HCT116 (cell line): Measurements from ENCODE around the gene TSC22D1. TPM values are rescaled to one million over a fixed set of nuclear protein-coding genes. Genes with fewer than 3 reads are reported as not detected.

Experiments
- ATAC-seq: fragments of 200-7000 bp; cut with Tn5 transposase; 2 replicates; pipeline ENCODE4 v1.9.1; 2020; ENCODE audit warnings: mild to moderate bottlenecking, moderate library complexity
- BruUV-seq: library from RNA; stranded (reverse); fragments of 400-500 nt; replicated peaks from 2 replicates; lab custom pipeline; 2021; lab: Mats Ljungman, UMichigan
- CTCF ChIA-PET: fragments of 300-600 bp; sonication (Branson Sonifier 250); formaldehyde crosslinking; loops from one replicate; lab custom pipeline; 2021; ENCODE audit warnings: antibody characterized with exemption; lab: Charles Lee
- POLR2A ChIA-PET: fragments of 300-600, 350-600 bp; sonication (Branson Sonifier 250); formaldehyde crosslinking; loops from one replicate; lab custom pipeline; 2021; ENCODE audit warnings: antibody characterized with exemption; lab: Charles Lee
- RAD21 ChIA-PET, 2 experiments: fragments of 300-600 bp; sonication (Branson Sonifier 250); formaldehyde crosslinking; loops; one replicate each; lab custom pipeline; 2023; ENCODE audit warnings: low total read pairs in 2 of 2; ENCODE audit not compliant: uncharacterized antibody in 2 of 2, unreplicated experiment in 2 of 2, low non-redundant PET in 1 of 2; lab: Charles Lee
- DNase-seq: peaks from one replicate; pipeline ENCODE4 v3.0.0-alpha.2; 2010; ENCODE audit warnings: low read depth, low spot score
- H2AFZ ChIP-seq: fragments of 200-600 bp; shearing (Covaris generic), sonication (generic); 2 replicates; pipeline ENCODE4 v1.6.1; 2017; ENCODE audit warnings: low read depth, mixed run types, mixed read lengths, antibody characterized with exemption, low read length; ENCODE audit not compliant: poor library complexity, severe bottlenecking
- H3K27ac ChIP-seq: 2 replicates; pipeline ENCODE4 v1.5.1; 2012; ENCODE audit warnings: low read depth, low read length
- H3K27me3 ChIP-seq: fragments of 200-600 bp; sonication (generic); 2 replicates; pipeline ENCODE4 v1.6.1; 2016; ENCODE audit warnings: mixed run types, low read length, mixed read lengths; ENCODE audit not compliant: insufficient read depth
- H3K36me3 ChIP-seq, 2 experiments: fragments of 200-500 bp in 1 of 2; fragments of 200-600 bp in 1 of 2; sonication (Bioruptor generic) in 1 of 2; sonication (generic) in 1 of 2; 2 replicates each; pipeline versions ENCODE4 v1.5.1 to v1.6.1; 2014 to 2016; ENCODE audit warnings: low read length in 2 of 2, inconsistent platforms in 1 of 2, mixed read lengths in 1 of 2, mixed run types in 1 of 2; ENCODE audit not compliant: insufficient read depth in 2 of 2, control insufficient read depth in 1 of 2
- H3K4me1 ChIP-seq, 2 experiments: fragments of 200-600 bp in 1 of 2; sonication (generic) in 1 of 2; 2 replicates each; pipeline versions ENCODE4 v1.5.1 to v1.6.1; 2012 to 2017; ENCODE audit warnings: low read length in 2 of 2, inconsistent platforms in 1 of 2, mild to moderate bottlenecking in 1 of 2, mixed read lengths in 1 of 2, mixed run types in 1 of 2, moderate library complexity in 1 of 2; ENCODE audit not compliant: insufficient read depth in 2 of 2, control insufficient read depth in 1 of 2
- H3K4me2 ChIP-seq: fragments of 200-600 bp; sonication (generic); 2 replicates; pipeline ENCODE4 v1.6.1; 2017; ENCODE audit warnings: mixed run types, low read length, mixed read lengths
- H3K4me3 ChIP-seq, 2 experiments: fragments of 200-600 bp in 1 of 2; sonication (generic) in 1 of 2; replicated peaks in 1 of 2; 2 replicates each; pipeline ENCODE4 v1.5.1; 2011 to 2016; ENCODE audit warnings: low read length in 2 of 2, control low read depth in 1 of 2, low read depth in 1 of 2, mild to moderate bottlenecking in 1 of 2, mixed read lengths in 1 of 2, mixed run types in 1 of 2
- H3K79me2 ChIP-seq: fragments of 200-600 bp; sonication (generic); 2 replicates; pipeline ENCODE4 v1.6.1; 2017; ENCODE audit warnings: mild to moderate bottlenecking, mixed run types, low read length, moderate library complexity, mixed read lengths; ENCODE audit not compliant: insufficient read depth
- H3K9ac ChIP-seq: fragments of 200-600 bp; sonication (generic); 2 replicates; pipeline ENCODE4 v1.6.1; 2016; ENCODE audit warnings: low read length, mixed read lengths
- H3K9me2 ChIP-seq: fragments of 200-600 bp; sonication (generic), shearing (Covaris generic); 2 replicates; pipeline ENCODE4 v1.6.1; 2017; ENCODE audit warnings: mixed run types, mild to moderate bottlenecking, moderate library complexity; ENCODE audit not compliant: insufficient read depth
- H3K9me3 ChIP-seq, 2 experiments: fragments of 200-500 bp in 1 of 2; fragments of 200-600 bp in 1 of 2; sonication (Bioruptor generic) in 1 of 2; sonication (generic) in 1 of 2; 2 replicates each; pipeline ENCODE4 v1.6.1; 2014 to 2017; ENCODE audit warnings: low read length in 2 of 2, mixed read lengths in 2 of 2, inconsistent platforms in 1 of 2, low read depth in 1 of 2, mild to moderate bottlenecking in 1 of 2, mixed run types in 1 of 2, moderate library complexity in 1 of 2; ENCODE audit not compliant: control insufficient read depth in 1 of 2, insufficient read depth in 1 of 2
- H4K20me1 ChIP-seq: fragments of 200-600 bp; sonication (generic), shearing (Covaris generic); 2 replicates; pipeline ENCODE4 v1.6.1; 2017; ENCODE audit warnings: mixed run types, mild to moderate bottlenecking, moderate library complexity; ENCODE audit not compliant: insufficient read depth
- EZH2 ChIP-seq: fragments of 200-600 bp; sonication (generic); IDR thresholded peaks from 2 replicates; pipeline ENCODE4 v1.6.1; 2017; ENCODE audit warnings: antibody characterized with exemption, mixed run types
- POLR2A ChIP-seq: IDR thresholded peaks from 2 replicates; pipeline ENCODE4 v1.7.0; 2011; ENCODE audit warnings: borderline replicate concordance; ENCODE audit not compliant: insufficient read depth, insufficient read length; ENCODE audit errors: extremely low read depth
- RAD21 ChIP-seq: IDR thresholded peaks from 2 replicates; pipeline ENCODE4 v1.6.1; 2012; ENCODE audit warnings: low read depth, mild to moderate bottlenecking
- SIN3A ChIP-seq: IDR thresholded peaks from 2 replicates; pipeline ENCODE4 v1.6.1; 2012; ENCODE audit warnings: low read depth
- SRF ChIP-seq: IDR thresholded peaks from 2 replicates; pipeline ENCODE4 v1.6.1; 2012; ENCODE audit warnings: low read depth
- TCF7L2 ChIP-seq: IDR thresholded peaks from 2 replicates; pipeline ENCODE4 v1.7.0; 2011; ENCODE audit warnings: borderline replicate concordance, inconsistent platforms; ENCODE audit not compliant: insufficient read depth, insufficient read length; ENCODE audit errors: extremely low read depth
- YY1 ChIP-seq: IDR thresholded peaks from 2 replicates; pipeline ENCODE4 v1.6.1; 2011; ENCODE audit warnings: low read length, low read depth, moderate library complexity, mild to moderate bottlenecking; ENCODE audit not compliant: insufficient replicate concordance; ENCODE audit errors: extremely low read depth
- ZBTB33 ChIP-seq: IDR thresholded peaks from 2 replicates; pipeline ENCODE4 v1.6.1; 2011; ENCODE audit warnings: mild to moderate bottlenecking, low read length, moderate library complexity; ENCODE audit not compliant: insufficient replicate concordance; ENCODE audit errors: extremely low read depth
- ZFX ChIP-seq: fragments of 450-650 bp; IDR thresholded peaks from 2 replicates; pipeline ENCODE4 v1.6.1; 2017
- ZNF274 ChIP-seq: fragments of 200-500 bp; sonication (Bioruptor generic); IDR thresholded peaks from 2 replicates; pipeline ENCODE4 v1.6.1; 2014; ENCODE audit warnings: mild to moderate bottlenecking, low read depth, low read length, inconsistent platforms
- intact Hi-C: fragments of 100-400 bp; cut with micrococcal nuclease; formaldehyde crosslinking; loops from 2 replicates; pipeline ENCODE4 v1.10.0; 2022
- total RNA-seq: library from RNA; stranded (reverse); gene quantifications from one replicate; pipeline ENCODE4 v1.2.1, GENCODE V29; 2021; ENCODE audit not compliant: unreplicated experiment
- TF ChIP-seq, protein P1 (sequence below): IDR thresholded peaks from 2 replicates; pipeline ENCODE4 v1.6.1; 2012; ENCODE audit warnings: low read depth
- TF ChIP-seq, protein P2 (sequence below), 3 experiments: fragments of 200-600 bp in 1 of 3; sonication (generic) in 1 of 3; IDR thresholded peaks in 2 of 3; conservative IDR thresholded peaks in 1 of 3; 2 replicates each; pipeline ENCODE4 v1.5.1; 2012 to 2017; ENCODE audit warnings: low read depth in 2 of 3, low read length in 2 of 3, antibody characterized with exemption in 1 of 3, borderline replicate concordance in 1 of 3, control low read depth in 1 of 3, mild to moderate bottlenecking in 1 of 3, mixed read lengths in 1 of 3, mixed run types in 1 of 3, moderate library complexity in 1 of 3; ENCODE audit not compliant: insufficient read depth in 1 of 3

TSC22D1 gene
- total RNA-seq, 1 experiment from 2014 or later = 268 TPM

- ChIA-PET CTCF (no interaction called here), POLR2A (interaction anchor here (0.6 to 1.4 kb wide), 2 partner anchors 15 to 177 kb away, joined by 3 to 5 read pairs; no protein-coding TSS in a partner anchor), RAD21 (no interaction called here)
- H3K4me1 ChIP-seq = peaks cover 0 to 9% of the 10 kb centered on the region in 2 experiments; a peak in 2 of 4 replicates
- no peak for ATAC-seq
- no peak overlapping the region for H3K27ac ChIP-seq
- H4K20me1 ChIP-seq = no peaks in the 10 kb centered on the region
- H3K27me3 ChIP-seq = no peaks in the 10 kb centered on the region
- H3K4me2 ChIP-seq = no peak overlapping the region
- no peaks in the 10 kb centered on the region for H3K79me2 ChIP-seq
- BruUV-seq = no TSS peak
- no peak for DNase-seq
- no peaks in the 10 kb centered on the region for H3K9me2 ChIP-seq
- H3K9ac ChIP-seq = no peak overlapping the region
- intact Hi-C loops = no loop called here
- TF ChIP-seq POLR2A (no peak), ZFX (no peak), ZNF274 (no peak), RAD21 (no peak), EZH2 (no peak), TCF7L2 (no peak), YY1 (no peak)
- H3K9me3 ChIP-seq = no peaks in the 10 kb centered on the region
- no peak overlapping the region for H3K4me3 ChIP-seq
- H2AFZ ChIP-seq = no peak overlapping the region
- no peaks in the 10 kb centered on the region for H3K36me3 ChIP-seq
These were observed 124.5 kb downstream of the TSC22D1 start for GRCh38 chr13:44451651-44452050.

DNA sequence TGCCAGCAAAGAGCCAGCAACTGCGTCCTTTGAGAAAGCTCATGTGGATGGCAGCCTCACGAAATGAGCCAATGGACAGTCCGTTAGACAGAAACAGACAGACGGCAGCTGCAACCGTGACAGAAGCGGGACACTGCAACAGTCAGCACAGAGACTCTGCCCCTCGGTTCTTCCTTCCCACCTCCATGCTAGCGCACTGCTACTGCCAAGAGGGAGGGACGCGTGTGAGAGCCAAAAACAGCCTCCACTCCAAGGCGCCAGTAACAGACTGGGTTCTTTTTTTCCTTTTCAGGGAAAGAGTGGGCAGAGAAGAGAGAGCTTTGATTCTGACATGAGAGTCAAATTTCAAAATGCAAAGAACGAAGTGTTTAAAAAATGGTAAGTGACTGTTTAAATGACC is 125.0 kb downstream of the TSC22D1 start:
- intact Hi-C loops = no loop called here
- H3K9me2 ChIP-seq = no peaks in the 10 kb centered on the region
- no peaks in the 10 kb centered on the region for H3K27me3 ChIP-seq
- RAD21 ChIA-PET = no interaction called here
- DNase-seq (no peak), ATAC-seq (no peak)
- no peak overlapping the region for H3K4me2 ChIP-seq
- no TSS peak for BruUV-seq
- H3K9me3 ChIP-seq = no peaks in the 10 kb centered on the region
- POLR2A ChIA-PET = interaction anchor here (1.4 kb wide), 1 partner anchor 14 kb away, joined by 5 read pairs; no protein-coding TSS in a partner anchor
- no peak overlapping the region for H2AFZ ChIP-seq
- H3K79me2 ChIP-seq = no peaks in the 10 kb centered on the region
- H3K36me3 ChIP-seq = no peaks in the 10 kb centered on the region
- H3K9ac ChIP-seq = no peak overlapping the region
- H3K27ac ChIP-seq = no peak overlapping the region
- H4K20me1 ChIP-seq = no peaks in the 10 kb centered on the region
- peaks cover 0 to 9% of the 10 kb centered on the region in 2 experiments; a peak in 2 of 4 replicates for H3K4me1 ChIP-seq
- no peak overlapping the region for H3K4me3 ChIP-seq
- CTCF ChIA-PET = no interaction called here
- TF ChIP-seq, protein P1, sequence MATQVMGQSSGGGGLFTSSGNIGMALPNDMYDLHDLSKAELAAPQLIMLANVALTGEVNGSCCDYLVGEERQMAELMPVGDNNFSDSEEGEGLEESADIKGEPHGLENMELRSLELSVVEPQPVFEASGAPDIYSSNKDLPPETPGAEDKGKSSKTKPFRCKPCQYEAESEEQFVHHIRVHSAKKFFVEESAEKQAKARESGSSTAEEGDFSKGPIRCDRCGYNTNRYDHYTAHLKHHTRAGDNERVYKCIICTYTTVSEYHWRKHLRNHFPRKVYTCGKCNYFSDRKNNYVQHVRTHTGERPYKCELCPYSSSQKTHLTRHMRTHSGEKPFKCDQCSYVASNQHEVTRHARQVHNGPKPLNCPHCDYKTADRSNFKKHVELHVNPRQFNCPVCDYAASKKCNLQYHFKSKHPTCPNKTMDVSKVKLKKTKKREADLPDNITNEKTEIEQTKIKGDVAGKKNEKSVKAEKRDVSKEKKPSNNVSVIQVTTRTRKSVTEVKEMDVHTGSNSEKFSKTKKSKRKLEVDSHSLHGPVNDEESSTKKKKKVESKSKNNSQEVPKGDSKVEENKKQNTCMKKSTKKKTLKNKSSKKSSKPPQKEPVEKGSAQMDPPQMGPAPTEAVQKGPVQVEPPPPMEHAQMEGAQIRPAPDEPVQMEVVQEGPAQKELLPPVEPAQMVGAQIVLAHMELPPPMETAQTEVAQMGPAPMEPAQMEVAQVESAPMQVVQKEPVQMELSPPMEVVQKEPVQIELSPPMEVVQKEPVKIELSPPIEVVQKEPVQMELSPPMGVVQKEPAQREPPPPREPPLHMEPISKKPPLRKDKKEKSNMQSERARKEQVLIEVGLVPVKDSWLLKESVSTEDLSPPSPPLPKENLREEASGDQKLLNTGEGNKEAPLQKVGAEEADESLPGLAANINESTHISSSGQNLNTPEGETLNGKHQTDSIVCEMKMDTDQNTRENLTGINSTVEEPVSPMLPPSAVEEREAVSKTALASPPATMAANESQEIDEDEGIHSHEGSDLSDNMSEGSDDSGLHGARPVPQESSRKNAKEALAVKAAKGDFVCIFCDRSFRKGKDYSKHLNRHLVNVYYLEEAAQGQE = no peak
- TF ChIP-seq ZBTB33 = no peak
- TF ChIP-seq EZH2 = no peak
- TF ChIP-seq, protein P2, sequence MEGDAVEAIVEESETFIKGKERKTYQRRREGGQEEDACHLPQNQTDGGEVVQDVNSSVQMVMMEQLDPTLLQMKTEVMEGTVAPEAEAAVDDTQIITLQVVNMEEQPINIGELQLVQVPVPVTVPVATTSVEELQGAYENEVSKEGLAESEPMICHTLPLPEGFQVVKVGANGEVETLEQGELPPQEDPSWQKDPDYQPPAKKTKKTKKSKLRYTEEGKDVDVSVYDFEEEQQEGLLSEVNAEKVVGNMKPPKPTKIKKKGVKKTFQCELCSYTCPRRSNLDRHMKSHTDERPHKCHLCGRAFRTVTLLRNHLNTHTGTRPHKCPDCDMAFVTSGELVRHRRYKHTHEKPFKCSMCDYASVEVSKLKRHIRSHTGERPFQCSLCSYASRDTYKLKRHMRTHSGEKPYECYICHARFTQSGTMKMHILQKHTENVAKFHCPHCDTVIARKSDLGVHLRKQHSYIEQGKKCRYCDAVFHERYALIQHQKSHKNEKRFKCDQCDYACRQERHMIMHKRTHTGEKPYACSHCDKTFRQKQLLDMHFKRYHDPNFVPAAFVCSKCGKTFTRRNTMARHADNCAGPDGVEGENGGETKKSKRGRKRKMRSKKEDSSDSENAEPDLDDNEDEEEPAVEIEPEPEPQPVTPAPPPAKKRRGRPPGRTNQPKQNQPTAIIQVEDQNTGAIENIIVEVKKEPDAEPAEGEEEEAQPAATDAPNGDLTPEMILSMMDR (IDR thresholded peaks at IDR 0.05 in 2 of 3, conservative IDR thresholded peaks at IDR 0.05 in 1 of 3; ENCODE audit: borderline replicate concordance in 1 of 3, insufficient read depth in 1 of 3, low read depth in 2 of 3, low read length in 2 of 3) = no peak
- TF ChIP-seq SRF = no peak
- TF ChIP-seq SIN3A = no peak
- TF ChIP-seq TCF7L2 = no peak
